DLD1 (cell line): ENCODE measurements around the gene ZNF462.

Experiments used
- in situ Hi-C: cut with HindIII; loops from 2 replicates; pipeline ENCODE4 v1.10.0; 2017; ENCODE audit warnings: low sequenced_read_pairs

Gene ZNF462

GRCh38 chr9:106992186-106992585 is 129.2 kb downstream of the ZNF462 start:
- in situ Hi-C loops = no loop called here

DNA sequence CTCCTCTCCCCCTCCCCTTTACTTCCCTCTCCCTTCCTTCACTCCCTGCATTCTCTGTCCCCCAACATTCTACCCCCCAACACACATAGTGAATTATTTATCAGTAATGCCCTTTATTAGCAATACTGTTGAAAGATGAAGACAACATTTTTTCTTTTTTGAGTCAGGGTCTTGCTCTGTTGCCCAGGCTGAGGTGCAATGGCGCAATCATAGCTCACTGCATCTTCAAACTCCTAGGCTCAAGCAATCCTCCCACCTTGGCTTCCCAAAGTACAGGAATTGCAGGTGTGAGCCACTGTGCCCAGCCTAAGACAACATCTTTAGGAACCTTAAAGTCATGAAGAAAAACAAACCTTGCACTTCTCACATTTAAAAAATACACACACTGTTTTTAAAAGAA is 130.6 kb downstream of the ZNF462 start:
- in situ Hi-C loops = no loop called here

DNA sequence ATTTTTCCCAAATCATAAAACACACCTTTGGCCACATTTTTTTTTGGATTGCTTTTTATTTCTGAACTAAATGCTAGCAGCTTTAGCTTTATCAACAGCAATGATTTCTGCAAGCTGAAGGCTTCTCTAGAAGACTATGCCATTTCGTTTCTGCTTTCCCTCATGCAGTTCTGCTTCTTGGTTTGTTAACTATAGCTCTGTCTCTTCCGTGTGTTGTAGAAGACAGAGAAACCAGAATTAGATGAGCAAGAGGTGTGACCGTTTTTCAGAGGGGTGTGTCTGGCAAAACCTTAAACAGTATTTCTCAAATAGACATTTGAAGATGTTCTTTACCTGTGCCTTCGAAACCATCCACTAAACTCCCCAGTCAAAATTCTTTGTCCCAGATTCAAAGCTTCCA is 131.5 kb downstream of the ZNF462 start:
- in situ Hi-C loops = no loop called here

DNA sequence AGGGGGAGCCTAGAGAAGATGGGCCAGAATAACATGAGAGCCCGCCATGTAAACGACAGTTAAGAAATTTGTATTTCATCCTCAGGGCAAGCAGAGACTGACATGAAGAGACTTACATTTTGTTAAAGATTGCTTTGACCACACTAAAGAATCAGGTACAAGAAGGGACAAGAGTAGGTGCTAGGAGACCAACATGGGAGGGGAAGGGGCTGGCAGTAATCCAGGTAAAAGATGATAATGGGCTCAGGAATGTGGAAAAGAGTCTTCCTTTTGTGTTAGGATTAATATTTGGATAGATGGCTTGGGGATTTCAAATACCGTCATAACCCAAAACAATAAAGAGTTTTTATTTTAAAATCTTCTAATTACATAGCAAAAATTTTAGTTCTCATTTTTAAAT is 137.3 kb downstream of the ZNF462 start:
- in situ Hi-C loops = no loop called here

DNA sequence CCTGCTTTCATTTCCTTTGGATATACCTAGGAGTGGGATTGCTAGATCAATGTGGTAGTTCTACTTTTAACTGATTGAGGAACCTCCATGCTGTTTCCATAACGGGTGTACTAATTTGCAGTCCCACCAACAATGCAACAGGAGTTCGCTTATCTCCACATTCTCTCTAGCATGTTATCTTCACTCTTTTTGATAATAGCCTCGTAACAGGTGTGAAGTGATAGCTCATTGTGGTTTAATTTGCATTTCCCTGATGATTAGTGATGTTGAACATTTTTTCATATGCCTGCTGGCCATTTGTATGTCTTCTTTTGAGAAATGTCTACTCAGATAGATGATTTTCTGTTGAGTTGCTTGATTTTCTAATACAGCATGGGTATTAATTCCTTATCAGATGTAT is 142.2 kb downstream of the ZNF462 start:
- in situ Hi-C loops = no loop called here

GRCh38 chr9:107007402-107007801 is 144.4 kb downstream of the ZNF462 start:
- in situ Hi-C loops = no loop called here

- in situ Hi-C loops = no loop called here
Observed at GRCh38 chr9:107008011-107008410, 145.0 kb downstream of the ZNF462 start.

GRCh38 chr9:107008447-107008846 is 145.5 kb downstream of the ZNF462 start:
- in situ Hi-C loops = no loop called here

DNA sequence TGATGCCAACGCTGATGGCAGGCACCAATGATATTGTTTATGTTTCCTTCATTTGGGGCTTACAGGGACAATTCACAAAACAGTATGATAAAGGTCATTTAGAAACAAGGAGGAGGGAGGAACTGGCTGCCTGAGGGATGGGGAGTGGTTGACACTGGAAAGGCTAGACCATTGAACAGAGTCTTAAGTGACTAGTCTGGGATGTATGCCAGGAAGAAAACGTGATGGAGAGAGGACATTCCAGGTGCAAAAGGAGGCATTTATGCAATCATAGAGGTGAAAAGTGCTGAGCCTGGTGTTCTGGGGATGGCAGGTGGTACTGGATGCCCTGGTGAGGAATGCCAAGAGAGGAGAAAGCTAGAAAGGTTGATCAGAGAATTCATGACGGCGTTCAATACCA is 153.4 kb downstream of the ZNF462 start:
- in situ Hi-C loops = no loop called here

DNA sequence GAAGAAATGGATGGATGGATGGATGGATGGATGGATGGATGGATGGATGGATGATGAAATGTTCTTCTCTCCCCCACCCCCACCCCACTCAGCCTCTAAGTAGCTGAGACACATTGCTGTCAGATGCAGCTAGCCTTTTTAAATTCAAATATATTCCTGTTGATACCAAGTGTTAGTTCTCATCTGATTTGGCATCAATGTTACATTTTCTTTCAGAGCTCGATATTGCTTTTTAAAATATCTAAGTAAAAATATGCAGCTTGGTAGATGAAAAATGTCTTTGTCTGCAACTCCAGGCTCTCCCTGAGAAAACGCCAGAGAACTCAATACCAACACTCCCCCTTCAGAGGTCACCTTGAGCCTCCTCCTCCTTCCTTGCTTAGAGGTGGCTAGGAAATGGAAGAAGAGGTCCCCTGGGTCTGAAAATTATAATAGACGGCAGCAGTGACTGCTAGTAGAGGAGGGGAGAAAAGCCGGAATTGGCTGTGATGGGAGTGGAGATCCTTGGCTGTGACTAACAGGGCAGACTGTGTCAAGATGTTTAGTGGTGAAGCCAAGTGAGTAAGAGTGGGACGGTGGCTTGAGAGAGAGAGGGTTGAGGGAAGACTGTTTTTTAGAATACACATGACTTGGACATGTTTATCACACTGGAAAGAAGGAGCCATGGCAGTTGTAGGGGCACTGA is 156.0 kb downstream of the ZNF462 start:
- in situ Hi-C loops = no loop called here

DNA sequence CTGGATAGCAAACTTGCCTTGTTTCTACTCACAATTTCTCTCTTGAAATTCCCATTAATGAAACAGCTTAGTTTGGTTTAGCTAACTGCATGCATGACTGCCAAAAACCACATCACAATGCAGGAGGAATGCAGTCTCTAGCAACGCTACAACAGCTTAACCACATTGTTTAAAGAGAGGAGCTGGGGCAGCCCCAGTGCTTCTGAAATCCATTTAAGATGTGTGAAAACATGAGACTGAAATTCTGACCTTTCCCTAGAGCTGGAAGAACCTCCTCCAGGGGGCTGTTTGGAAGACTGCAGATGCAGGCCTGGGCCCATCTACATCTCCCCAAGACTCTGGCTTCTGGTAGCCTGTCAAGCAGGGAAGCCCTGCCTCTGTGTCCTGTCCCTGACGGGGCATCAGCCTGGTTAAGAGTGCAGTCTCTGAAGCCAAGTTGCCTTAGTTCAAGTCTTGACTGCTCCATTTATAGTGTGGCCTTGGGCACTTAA is 157.1 kb downstream of the ZNF462 start:
- in situ Hi-C loops = no loop called here

- in situ Hi-C loops = no loop called here
Observed at GRCh38 chr9:107024193-107024592, 161.2 kb downstream of the ZNF462 start.

DNA sequence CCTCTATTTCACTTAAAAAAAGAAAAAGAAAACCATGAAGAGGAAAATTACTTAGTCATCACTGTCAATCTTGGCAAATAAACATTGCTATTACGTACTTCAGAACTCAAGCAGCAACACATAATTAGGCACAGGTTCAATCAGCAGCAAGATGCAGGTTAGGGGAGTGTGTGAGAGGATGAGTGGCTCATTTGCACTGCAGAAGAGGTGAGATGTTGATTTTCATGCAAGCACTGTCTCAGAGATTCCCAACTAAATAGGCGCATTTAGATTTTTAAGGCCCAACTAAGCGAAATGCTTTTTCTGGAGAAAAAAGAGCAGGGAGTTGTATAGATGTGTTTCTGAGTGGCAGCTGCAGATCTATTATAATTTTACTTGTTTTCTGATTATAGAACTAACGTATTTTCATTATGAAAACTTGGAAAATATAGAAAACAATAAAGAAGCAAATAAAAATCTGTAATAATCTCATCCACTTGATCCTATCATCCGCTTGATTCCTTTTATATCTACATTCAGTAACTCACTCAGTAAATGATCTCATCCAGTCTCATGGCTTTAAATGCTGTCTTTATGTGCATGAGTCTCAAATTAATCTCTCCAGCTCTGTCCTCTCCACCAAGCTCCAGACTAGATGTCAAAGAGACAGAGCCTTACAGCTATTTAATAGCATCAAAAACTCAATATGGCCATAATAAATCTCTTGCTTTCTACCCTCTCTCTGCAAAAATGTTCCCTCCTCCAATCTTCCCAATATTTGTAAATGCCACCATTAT is 162.5 kb downstream of the ZNF462 start:
- in situ Hi-C loops = no loop called here

DNA sequence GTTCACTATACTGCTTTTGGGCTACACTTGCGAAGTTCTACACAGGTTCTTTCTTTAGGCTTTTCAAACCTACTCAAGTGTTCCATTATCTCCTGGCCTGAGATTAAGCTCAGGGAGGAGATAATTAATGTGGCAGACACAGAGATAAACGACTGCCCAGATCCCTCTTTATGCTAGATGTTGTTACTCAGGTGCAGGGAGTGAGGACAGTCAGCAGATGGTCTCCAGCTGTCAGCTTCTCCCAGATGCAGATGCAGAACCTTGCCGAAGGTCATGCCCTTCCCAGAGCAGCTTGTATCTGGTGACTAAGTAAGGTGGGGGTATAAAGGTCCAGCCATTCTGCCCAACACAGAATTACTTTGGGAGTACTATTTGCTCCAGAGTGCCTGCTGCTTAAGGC is 166.2 kb downstream of the ZNF462 start:
- in situ Hi-C loops = no loop called here

DNA sequence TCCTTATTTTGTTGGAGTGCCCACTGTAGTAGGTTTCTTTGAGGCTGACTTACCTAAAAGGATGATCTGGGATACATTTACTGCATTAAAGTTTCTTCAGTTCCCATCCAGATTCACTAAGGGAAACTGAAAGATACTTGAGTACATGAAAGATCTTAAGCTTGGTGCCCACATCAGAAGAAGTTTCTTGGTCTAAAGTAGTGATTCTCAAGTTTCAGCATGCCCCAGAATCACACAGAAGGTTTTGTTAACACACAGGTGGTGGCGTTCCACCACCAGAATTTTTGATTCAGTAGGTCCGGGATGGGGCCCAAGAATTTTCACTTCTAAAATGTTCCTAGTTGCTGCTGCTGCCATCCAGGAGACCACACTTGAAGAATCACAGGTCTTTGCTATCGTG is 171.0 kb downstream of the ZNF462 start:
- in situ Hi-C loops = no loop called here

DNA sequence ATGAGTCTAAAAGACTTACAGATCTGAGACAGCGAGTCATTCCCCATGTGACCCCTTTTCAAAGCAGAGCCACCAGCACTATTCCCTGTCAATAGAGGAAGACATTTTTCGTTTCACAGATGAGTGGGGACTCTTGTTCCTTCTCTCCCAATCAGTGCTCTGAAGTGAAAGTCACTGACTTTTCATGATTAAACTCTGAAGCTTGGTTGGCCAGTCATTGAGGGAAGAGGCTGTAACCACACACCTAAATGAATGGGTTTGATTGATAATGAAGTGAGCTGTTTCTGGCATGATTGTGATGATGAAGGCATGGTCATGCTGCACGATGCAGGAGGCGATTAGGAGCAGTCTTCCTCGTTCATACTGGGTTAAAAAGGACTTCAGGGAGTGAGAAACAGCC is 171.9 kb downstream of the ZNF462 start:
- in situ Hi-C loops = no loop called here

- in situ Hi-C loops = no loop called here
Observed at GRCh38 chr9:107036367-107036766, 173.4 kb downstream of the ZNF462 start.

DNA sequence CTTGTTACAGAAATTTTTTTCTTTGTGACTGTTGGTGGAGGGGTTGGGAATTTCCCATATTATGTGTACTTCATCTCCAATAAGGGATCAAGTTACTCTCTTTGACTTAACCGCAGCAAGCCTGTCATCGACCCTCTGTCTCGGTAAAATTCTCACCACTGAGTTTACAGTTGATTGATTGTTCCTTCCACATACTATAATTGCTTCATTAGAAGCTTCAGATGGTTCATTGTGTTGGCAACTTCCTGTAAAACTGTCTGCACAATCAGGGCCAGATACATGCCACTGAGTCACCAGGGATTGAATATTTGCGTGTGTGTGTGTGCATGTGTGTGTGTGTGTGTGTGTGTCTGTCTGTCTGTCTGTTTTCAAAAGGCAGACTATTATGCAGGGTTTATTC is 176.6 kb downstream of the ZNF462 start:
- in situ Hi-C loops = no loop called here

GRCh38 chr9:107042606-107043005 is 179.6 kb downstream of the ZNF462 start:
- in situ Hi-C loops = no loop called here

- in situ Hi-C loops = no loop called here
Observed at GRCh38 chr9:107043886-107044285, 180.9 kb downstream of the ZNF462 start.

- in situ Hi-C loops = no loop called here
Observed at GRCh38 chr9:107044872-107045271, 181.9 kb downstream of the ZNF462 start.

DNA sequence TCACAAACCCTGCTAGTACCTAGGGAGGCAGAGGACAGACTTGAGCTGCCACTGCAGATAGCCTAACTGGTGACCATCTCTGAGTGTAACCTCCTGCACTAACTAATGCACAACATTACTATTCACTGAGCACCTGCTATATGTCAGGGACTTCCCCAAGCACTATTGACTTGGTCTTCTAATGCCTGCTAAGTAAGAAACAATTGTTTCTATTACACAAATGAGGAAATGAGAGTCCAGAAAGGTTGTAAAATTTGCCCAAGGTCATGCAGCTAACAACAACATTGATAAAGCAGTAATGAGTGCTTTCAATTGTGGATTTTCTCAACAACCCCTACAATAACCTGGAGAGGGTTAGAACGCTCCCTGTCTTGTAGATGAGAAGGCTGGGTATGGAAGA is 183.7 kb downstream of the ZNF462 start:
- in situ Hi-C loops = no loop called here
